TTC549 (cell line): ENCODE results near the gene JMJD8.
"Not testable (repeated sequence)": the region's sequence is repeated elsewhere in the genome, so short reads cannot be mapped to it uniquely, and the experiment has no call there.

Experiments
- FAIRE-seq: peaks from 2 replicates; lab custom pipeline; 2012; peaks lifted over from hg19 to GRCh38; lab: Jason Lieb, UNC

The JMJD8 gene

DNA sequence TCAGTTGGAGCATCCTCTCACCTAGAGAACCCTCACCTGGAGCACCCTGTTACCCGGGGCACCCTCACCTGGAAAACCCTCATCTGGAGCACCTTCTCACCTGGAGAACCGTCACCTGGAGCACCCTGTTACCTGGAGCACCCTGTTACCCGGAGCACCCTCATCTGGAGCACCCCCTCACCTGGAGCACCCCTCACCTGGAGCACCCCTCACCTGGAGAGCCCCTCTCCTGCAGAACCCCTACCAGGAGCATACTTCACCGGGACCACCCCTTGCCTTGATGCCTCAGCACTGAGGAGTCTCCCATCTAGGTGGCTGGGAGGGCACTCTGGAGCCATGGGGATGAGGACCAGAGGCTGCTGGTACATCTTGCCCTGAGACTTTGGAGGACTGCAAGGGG, 24.8 kb upstream of the JMJD8 start:
- FAIRE-seq: no peak

GRCh38 chr16:708019-708418, 23.9 kb upstream of the JMJD8 start:
- FAIRE-seq: no peak

GRCh38 chr16:707062-707538, 23.0 kb upstream of the JMJD8 start:
- no peak for FAIRE-seq

GRCh38 chr16:706189-707061, 22.3 kb upstream of the JMJD8 start:
- FAIRE-seq: no peak

GRCh38 chr16:705431-706188, 21.5 kb upstream of the JMJD8 start, which contains the start of gene FBXL16:
Gene FBXL16, minus strand, starts transcription at chr16:705801. Its CDS starts 8,396 bp downstream, at chr16:697405.
- no peak for FAIRE-seq

DNA sequence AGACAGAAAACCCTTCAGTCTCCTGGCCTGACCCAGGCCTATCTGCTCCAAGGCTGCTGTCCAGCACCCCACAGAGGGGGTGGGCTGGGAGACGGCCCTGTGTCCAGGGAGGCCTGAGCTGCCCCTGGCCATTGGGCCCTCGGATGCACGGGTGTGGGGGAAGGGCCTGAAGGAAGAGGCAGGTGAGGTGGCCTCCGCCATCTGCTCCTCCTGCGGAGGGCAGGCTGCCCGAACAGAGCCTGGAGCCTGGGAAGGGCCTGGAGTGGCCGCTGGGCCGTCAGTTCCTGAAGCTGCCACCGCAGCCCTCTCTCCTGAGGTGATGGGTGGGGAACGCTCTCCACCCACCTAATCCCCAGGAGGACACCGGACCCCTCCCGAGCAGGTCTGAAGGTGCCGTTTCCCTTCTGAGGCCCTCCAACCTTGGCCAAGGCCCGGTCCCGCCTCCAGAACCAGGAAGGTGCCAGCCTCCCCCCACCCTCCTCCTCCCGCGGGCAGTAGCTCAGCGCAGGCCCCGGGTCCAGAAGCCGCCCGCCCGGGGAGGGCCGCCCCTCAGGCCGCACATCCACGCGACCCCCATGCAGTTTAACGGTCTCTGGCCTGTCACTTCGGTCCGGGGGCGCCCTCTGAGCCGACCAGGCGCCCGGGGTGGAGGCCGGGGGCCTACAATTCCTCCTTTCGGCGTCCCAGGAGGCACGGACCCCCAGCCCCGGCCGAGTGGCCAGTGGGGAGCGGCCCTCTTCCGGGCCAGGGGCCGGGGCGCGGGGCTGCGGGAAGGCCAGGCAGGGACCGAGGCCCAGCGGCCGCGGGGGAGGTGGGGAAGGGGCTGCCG, 20.6 kb upstream of the JMJD8 start:
- FAIRE-seq: no peak

DNA sequence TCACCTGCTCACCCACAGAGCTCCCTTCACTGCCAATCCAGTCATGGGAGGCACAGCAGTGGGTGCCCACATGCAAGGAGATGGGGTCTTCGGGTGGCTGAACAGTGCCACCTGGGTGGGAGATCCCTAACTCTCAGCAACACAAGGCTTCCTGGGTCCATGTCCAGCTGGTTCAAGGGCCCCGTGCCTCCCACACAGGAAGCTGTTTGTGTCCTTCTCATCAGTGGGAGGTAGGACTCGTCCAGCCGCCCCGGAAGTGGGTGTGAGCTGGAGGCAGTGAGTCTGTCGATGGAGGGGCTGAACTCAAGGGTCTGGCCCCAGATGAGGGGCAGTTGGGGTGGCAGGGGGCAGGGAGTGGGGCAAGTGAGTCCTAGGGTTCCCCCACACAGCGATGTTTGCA, 19.9 kb upstream of the JMJD8 start:
- FAIRE-seq: no peak

DNA sequence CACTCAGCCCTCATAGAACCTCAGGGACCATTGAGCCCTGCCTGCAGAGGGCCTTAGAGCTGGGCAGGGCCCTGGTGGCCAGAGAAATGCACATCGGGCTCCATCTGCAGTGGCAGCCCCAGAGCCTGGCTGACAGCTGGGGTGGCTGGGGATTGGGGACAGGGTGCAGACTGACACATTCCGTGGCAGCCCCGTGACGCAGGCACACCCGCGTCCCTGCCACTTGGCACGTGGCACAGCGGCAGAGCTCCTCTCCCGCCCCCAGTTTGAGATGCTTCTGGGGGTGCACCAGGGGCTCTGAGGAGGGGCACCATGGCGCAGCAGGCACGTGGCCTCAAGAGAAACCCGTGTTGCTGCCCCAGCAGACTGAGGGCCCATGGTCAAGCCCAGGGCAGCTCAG, 19.3 kb upstream of the JMJD8 start:
- no peak for FAIRE-seq

GRCh38 chr16:702341-702740, 18.2 kb upstream of the JMJD8 start:
- no peak for FAIRE-seq

DNA sequence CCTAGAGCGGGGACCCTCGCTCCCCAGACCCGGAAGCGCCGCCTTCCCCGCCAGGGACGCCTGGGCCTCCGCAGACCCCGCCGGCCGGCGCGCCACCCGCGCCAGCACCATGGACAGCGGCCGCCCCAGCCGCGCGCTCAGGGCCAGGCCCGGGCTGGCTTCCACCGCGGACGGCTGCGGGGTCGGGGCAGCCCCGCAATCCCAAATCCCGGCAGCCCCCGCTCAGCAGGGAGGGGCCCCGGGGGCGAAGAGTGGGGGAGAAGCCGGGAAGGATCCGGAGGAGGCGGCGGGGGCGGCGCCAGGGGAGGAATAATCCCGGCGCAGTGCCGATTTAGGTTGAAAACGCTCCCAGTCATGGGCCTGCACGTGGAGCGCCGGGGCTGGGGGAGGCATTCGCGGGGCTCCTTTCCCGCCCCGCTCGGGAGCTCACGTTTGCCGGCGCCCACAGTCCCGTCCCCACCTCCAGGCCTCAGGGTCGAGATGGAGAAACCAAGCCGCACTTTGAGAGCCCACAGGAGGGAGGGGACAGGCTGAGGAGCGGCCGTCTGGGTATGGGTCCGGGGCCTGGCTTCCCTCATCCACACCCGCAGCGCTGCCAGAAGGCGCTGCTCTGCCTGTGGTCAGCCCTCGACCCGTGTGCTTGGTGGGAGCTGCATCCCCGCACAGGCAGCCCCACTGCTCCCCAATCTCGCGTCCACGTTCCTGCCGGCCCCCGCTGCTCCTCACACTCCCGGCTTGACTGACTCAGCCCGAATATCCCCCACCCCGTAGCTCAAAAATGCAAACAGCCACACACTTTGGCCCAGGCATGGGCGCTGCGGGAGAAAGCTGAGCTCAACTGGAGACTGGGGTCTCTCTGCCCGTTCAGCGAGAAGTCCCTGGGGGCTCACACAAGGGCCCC, 16.8 kb upstream of the JMJD8 start:
- no peak for FAIRE-seq

- FAIRE-seq: no peak
These were observed 15.0 kb upstream of the JMJD8 start for GRCh38 chr16:698911-699671.

DNA sequence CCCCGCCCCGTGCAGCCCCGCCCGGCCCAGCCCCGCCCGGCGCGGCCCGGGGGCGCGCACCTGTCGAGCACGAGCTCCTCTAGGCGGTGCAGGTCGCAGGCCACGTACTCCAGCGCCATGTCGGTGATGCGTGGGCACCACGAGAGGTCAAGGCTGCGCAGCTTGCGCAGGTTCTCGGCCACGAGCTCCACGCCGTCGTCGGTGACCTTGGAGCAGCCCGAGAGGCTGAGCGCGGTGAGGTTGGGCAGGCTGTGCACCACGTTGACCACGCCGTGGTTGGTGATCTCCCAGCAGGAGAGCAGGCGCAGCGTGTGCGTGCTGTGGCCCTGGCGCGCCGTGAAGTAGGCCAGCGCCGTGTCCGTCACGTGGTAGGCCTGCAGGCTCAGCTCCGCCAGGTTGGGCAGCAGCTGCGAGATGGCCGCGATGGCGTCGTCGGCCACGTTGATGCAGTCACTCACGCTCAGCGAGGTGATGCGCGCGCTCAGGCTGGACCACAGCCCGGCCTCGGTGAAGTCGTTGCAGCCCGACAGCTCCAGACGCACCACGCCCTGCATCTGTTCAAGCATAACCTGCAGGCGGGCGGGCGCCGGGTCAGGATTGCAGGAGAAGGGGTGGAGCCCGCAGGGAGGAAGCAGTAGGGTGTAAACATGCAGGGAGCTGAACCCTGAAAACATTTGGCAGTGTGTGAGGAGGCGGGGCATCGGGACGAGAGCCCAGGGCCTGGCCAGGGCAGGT, 11.4 kb upstream of the JMJD8 start:
- FAIRE-seq: no peak

GRCh38 chr16:694863-695354, 10.8 kb upstream of the JMJD8 start:
- FAIRE-seq: no peak

- FAIRE-seq: no peak
These were observed 10.2 kb upstream of the JMJD8 start for GRCh38 chr16:694187-694862.

- no peak for FAIRE-seq
These were observed 9.6 kb upstream of the JMJD8 start for GRCh38 chr16:693766-694165.

- FAIRE-seq: no peak
These were observed 9.2 kb upstream of the JMJD8 start for GRCh38 chr16:693364-693763.

DNA sequence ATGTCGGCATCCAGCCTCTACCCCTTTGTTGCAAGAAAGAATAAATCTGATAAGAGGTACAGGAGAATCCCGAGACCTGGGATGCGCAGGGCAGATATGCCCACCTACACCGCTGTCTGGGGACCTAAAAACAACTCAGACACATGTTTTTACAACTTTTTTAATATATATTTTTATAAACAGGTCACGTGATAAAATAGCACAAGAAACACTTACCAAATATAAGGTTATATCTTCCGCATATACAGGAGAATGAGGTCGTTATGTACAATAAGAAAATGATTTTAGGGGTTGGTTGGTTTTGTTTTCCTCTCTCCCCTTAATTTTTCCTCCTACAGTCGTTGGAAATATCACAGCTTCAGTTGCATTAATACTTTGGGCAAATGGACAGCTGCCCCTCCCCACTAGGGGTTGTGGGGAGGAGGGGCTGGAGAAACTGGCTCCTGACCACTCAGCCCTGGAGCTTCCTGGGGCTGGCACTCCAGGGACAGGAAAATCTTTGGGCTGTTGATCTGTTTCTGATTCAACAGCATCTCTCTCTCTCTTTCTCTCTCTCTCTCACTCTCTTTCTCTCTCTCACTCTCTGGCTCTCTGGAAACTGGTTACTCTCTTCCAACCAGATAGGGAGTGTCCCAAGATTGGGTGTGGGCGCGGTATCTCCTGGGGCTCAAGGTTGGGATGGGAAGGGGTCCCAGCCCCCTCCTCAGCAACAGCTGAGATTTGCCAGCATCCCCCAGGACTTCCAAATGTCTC, 8.4 kb upstream of the JMJD8 start:
- no peak for FAIRE-seq

DNA sequence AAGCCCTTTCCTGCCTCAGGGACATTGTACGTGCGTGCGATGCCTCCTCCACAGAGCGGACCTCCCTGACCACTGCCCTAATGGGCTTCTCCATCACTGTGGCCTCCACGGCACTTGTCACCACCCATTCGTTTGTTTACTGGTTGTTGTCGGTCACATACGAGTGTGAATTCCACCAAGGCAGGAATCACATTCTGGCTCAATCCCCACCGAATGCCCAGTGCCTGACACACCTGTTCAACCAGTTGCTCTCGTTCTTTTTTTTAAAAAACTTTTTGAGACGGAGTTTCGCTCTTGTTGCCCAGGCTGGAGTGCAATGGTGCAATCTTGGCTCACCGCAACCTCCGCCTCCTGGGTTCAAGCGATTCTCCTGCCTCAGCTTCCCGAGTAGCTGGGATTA, 7.1 kb upstream of the JMJD8 start:
- not testable (repeated sequence) for FAIRE-seq
